NCI-H2107 (cell line): ENCODE results near the gene FOXM1.

Experiments used
- DNase-seq: peaks from one replicate; lab custom pipeline; 2025; lab: John Stamatoyannopoulos, UW

The FOXM1 gene

GRCh38 chr12:2877047-2877952 lies at the start of gene FOXM1, which contains the start of gene RHNO1:
Gene FOXM1, minus strand, starts transcription at chr12:2877174. Its CDS starts 2,696 bp downstream, at chr12:2874478.
Gene RHNO1, plus strand, starts transcription at chr12:2877223. Its CDS starts 8,144 bp downstream, at chr12:2885367.
- DNase-seq, result peak; percentile 79

DNA sequence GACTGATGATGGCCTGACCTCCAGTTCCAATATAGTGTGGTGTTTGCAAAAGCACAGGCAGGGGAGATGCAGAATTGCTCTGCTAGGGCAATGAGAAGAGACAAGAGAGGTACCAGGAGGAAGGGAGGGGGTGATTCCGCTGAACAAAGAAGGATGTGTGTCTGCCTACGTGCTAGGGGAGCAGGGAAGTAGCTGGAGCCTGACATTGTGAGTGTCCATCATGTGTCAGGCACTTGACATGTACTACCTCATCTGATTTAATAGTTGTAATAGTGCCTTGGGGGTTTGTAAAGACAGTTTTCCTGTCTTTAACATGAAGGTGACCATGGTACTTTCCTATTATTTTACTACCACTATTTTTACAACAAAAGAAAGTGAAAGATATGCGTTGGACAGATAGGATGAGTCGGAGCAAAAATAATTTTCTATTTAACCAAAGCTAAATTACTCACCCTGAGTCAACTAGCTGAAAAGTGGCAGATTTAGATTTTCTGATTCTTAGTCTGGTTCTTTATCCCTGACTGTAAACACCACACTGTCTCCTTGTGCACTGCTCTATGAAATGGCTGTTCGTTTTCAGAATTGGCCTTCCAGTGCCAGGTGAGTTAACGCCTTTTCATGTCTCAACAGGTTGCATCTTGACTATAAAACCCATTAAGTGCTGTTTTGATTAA lies 48.5 kb upstream of the FOXM1 start:
- no peak for DNase-seq

DNA sequence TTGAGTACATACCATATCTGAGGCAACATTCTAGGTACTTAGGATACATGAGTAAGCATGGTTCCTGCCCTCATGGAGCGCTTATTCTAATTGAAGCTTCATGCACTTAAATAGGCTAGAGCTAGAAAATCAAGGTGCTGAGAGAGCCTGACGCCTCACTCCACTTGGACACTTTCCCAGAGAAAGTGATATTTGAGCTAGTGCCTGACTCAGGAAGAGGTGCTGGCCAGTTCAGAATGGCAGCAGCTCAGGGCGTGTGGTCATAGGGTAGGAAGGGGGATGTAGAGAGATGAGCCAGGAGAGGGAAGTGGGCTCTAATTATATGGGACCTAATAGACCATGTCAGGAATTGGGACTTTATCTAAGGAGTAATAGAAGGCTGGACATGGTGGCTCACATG lies 47.0 kb upstream of the FOXM1 start:
- DNase-seq, result no peak

DNA sequence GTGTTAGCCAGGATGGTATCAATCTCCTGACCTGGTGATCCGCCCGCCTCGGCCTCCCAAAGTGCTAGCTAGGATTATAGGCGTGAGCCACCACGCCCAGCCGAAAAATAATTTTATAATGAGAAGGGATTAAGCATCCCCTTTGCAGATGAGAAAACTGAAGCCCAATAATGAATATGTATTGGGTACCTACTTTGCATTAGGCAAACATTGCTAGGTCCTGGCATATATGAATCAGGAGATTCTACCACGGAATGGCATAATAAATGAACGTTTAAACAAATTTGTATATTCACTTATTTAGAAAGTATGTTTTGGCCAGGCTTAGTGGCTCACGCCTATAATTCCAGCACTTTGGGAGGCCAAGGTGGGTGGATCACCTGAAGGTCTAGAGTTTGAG lies 46.1 kb upstream of the FOXM1 start:
- DNase-seq, result no peak

- DNase-seq, result no peak
These were observed 45.4 kb upstream of the FOXM1 start for GRCh38 chr12:2922329-2922728.

DNA sequence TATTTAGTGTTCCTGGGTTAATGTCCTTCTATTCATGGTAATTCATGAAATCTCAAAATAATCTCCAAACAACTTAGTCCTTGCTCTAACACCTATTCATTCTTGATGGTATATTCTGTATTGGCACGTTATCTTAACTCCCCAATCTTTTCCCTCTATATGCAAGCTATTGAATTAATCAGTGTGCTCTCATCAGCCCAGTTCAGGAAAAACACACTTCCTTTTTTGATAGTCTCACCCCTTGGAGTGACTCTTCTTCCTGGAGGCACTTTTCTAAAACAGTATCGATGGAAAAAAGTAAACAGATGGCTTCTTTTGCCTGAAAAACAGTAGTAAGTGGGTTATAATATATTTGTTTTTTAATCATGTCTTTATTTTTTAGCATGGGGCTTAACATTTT lies 42.3 kb upstream of the FOXM1 start:
- no peak for DNase-seq

DNA sequence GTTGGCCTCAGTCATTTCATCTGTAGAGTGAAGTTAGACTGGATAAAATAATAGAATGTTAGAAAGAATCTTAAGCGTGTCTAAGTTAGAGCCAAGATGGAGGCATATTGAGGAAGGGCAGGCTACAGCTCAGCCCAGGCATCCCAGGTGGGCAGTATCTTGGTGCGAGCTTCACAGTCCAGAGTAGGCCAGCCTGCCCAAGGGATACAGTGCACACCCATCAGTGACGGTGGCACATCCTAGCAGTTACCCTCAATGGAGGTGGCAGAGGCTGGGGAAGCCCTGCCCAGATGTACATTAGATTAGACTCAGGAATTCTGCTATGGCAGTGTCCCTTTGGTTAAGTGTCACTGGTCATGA lies 35.2 kb upstream of the FOXM1 start:
- DNase-seq, result no peak

- no peak for DNase-seq
These were observed 27.3 kb upstream of the FOXM1 start for GRCh38 chr12:2904260-2904659.

- DNase-seq, result peak; percentile 30
These were observed 25.4 kb upstream of the FOXM1 start for GRCh38 chr12:2902272-2902880.

GRCh38 chr12:2900642-2901041 lies 23.7 kb upstream of the FOXM1 start:
- DNase-seq, result no peak

DNA sequence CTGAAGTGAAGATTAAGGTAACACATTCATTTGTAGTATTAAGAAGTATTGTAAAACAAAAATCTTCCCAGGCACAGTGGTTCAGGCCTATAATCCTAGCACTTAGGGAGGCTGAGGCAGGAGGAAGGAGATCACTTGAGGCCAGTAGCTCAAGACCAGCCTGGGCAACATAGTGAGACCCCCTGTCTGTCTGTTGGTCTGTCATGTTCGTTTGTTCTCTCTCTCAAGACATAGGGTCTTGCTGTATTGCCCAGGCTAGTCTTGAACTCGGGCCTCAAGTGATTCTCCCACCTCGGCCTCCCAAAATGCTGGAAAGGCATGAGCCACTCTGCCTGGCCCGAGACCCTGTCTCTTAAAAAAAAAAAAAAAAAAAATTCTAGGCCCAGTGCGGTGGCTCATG lies 20.4 kb upstream of the FOXM1 start:
- no peak for DNase-seq

GRCh38 chr12:2895511-2895910 lies 18.5 kb upstream of the FOXM1 start:
- DNase-seq, result no peak

GRCh38 chr12:2895051-2895451 lies 18.1 kb upstream of the FOXM1 start:
- DNase-seq, result no peak

GRCh38 chr12:2893007-2893406 lies 16.0 kb upstream of the FOXM1 start:
- DNase-seq, result no peak

DNA sequence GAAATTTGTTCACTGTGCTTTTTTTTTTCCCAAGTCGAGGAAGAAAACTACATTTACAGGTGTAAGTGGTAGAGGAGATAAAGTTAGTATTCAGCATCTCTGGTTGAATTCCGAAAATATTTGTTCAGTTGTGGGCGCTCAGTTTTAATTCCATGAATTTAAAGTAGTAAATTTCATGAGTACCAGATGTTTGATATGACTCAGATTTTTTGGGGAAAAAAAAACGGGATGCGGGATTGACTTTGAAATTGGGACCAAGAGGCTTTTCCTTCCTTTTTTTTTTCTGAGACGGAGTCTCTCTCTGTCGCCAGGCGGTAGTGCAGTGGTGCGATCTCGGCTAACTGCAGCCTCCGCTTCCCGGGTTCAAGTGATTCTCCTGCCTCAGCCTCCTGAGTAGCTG lies 15.3 kb upstream of the FOXM1 start:
- DNase-seq, result no peak

- DNase-seq, result no peak
These were observed 14.5 kb upstream of the FOXM1 start for GRCh38 chr12:2891240-2892053.

GRCh38 chr12:2890388-2891239 lies 13.6 kb upstream of the FOXM1 start, which contains the start of gene TULP3:
Gene TULP3, plus strand, starts transcription at chr12:2890891. Its CDS starts 57 bp downstream, at chr12:2890948.
- peak; percentile 98 for DNase-seq

DNA sequence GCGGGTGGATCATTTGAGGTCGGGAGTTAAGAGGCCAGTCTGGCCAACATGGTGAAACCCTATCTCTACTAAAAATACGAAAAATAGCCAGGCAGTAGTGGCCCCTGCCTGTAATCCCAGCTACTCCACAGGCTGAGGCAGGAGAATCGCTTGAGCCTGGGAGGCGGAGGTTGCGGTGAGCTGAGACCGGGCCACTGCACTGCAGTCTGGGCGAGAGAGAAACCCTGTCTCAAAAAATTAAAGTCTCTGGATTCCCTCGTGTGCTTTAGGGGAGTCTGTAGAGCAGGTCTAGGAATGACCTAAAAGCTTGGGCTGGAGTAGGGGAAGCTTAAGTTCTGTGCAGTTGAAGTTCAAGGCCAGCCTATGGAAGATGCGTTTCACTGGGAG lies 13.0 kb upstream of the FOXM1 start:
- no peak for DNase-seq

GRCh38 chr12:2886768-2887450 lies 9.9 kb upstream of the FOXM1 start:
- DNase-seq, result no peak

DNA sequence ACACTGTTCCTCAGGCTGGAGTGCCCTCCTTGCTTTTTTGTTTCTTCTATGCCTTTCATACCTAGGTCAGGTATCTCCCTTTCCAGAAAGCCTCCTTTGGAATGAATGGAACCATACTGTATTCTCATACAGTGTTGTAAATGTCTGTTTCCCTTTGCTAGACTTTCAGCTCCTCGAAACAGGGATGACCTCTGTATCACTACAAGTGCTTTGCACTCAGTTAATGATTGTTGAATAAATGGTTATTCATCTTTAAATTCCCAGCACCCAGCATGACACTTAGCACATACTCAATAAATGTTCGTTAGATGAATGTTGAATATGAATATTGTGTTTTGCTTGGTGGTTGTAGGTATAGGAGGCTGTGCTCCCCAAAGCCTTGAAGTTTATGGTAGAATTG lies 7.8 kb upstream of the FOXM1 start:
- no peak for DNase-seq
